Urinary bladder (tissue), 2 donors: ENCODE measurements around the gene IL17A. TPM values are rescaled to one million over a fixed set of nuclear protein-coding genes. Genes with fewer than 3 reads are reported as not detected.

ENCODE experiments used
- polyA plus RNA-seq: library from polyadenylated mRNA; stranded (reverse); fragments of 200-250 nt; gene quantifications from one replicate; pipeline ENCODE4 v1.2.3, GENCODE V29; 2013
- small RNA-seq: library from RNA; depleted of rRNA; stranded (forward); fragments of <200 nt; gene quantifications from one replicate; pipeline ENCODE3, GENCODE V24; 2014
- total RNA-seq: library from RNA; depleted of rRNA; stranded (reverse); fragments of >200 nt; gene quantifications from one replicate; pipeline ENCODE4 v1.2.3, GENCODE V29; 2014
- donor health status: healthy.

The IL17A gene
- total and polyA plus RNA-seq, 2 donors: not detected

Small RNA genes within 50 kb of the gene (small RNA-seq; reads per million reads assigned to genes)
- gene MIR133B (5.7 reads per million, percentile 92 among the genes with 10 or more reads in this experiment), gene MIR206 (11.9 reads per million, percentile 94 among the genes with 10 or more reads in this experiment)

Other genes with a start within 250 kb of the IL17A start
- gene PKHD1, start 98.8 kb upstream of the IL17A start, total RNA-seq: 3.6 TPM
- 0.29 TPM for gene PKHD1, start 98.8 kb upstream of the IL17A start, polyA plus RNA-seq
- not detected for gene IL17F, start 58.1 kb downstream of the IL17A start, total RNA-seq
- gene IL17F, start 58.1 kb downstream of the IL17A start, polyA plus RNA-seq: not detected
- 45.8 TPM for gene MCM3, start 98.4 kb downstream of the IL17A start, total RNA-seq
- gene MCM3, start 98.4 kb downstream of the IL17A start, polyA plus RNA-seq: 48.8 TPM
- 15.4 TPM for gene PAQR8, start 175.8 kb downstream of the IL17A start, total RNA-seq
- gene PAQR8, start 175.8 kb downstream of the IL17A start, polyA plus RNA-seq: 12.1 TPM
- 51.2 TPM for gene EFHC1, start 234.0 kb downstream of the IL17A start, total RNA-seq
- 12.8 TPM for gene EFHC1, start 234.0 kb downstream of the IL17A start, polyA plus RNA-seq